Activated naive CD8-positive, alpha-beta T cell treated with anti-CD3 and anti-CD28 coated beads, Interleukin-2, amount 50 U/mL, for 24 hours (primary cell): ENCODE data around the gene CDIP1.
"Not testable (repeated sequence)": the region's sequence is repeated elsewhere in the genome, so short reads cannot be mapped to it uniquely, and the experiment has no call there.

ENCODE experiments used
- ATAC-seq: fragments of 150-1000 bp; cut with Tn5 transposase; one replicate; pipeline ENCODE4 v1.10.0; 2021
- DNase-seq: peaks from one replicate; pipeline ENCODE4 v3.0.0; 2021
- H3K27ac Mint-ChIP-seq: one replicate; pipeline ENCODE4 v1.8.0; 2021; ENCODE audit warnings: mild to moderate bottlenecking, mixed read lengths
- H3K27me3 Mint-ChIP-seq: one replicate; pipeline ENCODE4 v1.8.0; 2021; ENCODE audit warnings: mixed read lengths
- H3K36me3 Mint-ChIP-seq: one replicate; pipeline ENCODE4 v1.8.0; 2021; ENCODE audit warnings: low read depth, mixed read lengths
- H3K4me1 Mint-ChIP-seq: one replicate; pipeline ENCODE4 v1.8.0; 2021; ENCODE audit warnings: mixed read lengths
- H3K4me3 Mint-ChIP-seq: one replicate; pipeline ENCODE4 v1.8.0; 2021; ENCODE audit warnings: mild to moderate bottlenecking, moderate library complexity, mixed read lengths
- H3K9me3 Mint-ChIP-seq: one replicate; pipeline ENCODE4 v1.8.0; 2021; ENCODE audit warnings: mixed read lengths

Gene CDIP1

GRCh38 chr16:4538350-4539235, at the start of gene CDIP1:
Gene CDIP1 (minus strand): TSS chr16:4538773. CDS start chr16:4514130, 24,643 bp downstream.
- ATAC-seq (peak; percentile 73), DNase-seq (peak; percentile 98)
- Mint-ChIP-seq H3K27me3 (no peaks in the 10 kb centered on the region), H3K36me3 (peaks cover 21% of the 10 kb centered on the region), H3K4me3 (peak within 1 kb of the TSS; percentile 72), H3K27ac (peak within 1 kb of the TSS; percentile 90), H3K9me3 (peaks cover 7% of the 10 kb centered on the region), H3K4me1 (peaks cover 46% of the 10 kb centered on the region)

GRCh38 chr16:4586291-4586690, 47.7 kb upstream of the CDIP1 start:
- no peak for DNase-seq
- Mint-ChIP-seq H3K36me3 (no peaks in the 10 kb centered on the region), H3K4me1 (no peaks in the 10 kb centered on the region), H3K27me3 (peaks cover 10% of the 10 kb centered on the region), H3K27ac (no peak overlapping the region), H3K9me3 (no peaks in the 10 kb centered on the region), H3K4me3 (no peak overlapping the region)
- no peak for ATAC-seq

- peaks cover 10% of the 10 kb centered on the region for H3K27me3 Mint-ChIP-seq
- no peak overlapping the region for H3K27ac Mint-ChIP-seq
- no peaks in the 10 kb centered on the region for H3K4me1 Mint-ChIP-seq
- H3K4me3 Mint-ChIP-seq = no peak overlapping the region
- DNase-seq = no peak
- H3K9me3 Mint-ChIP-seq = no peaks in the 10 kb centered on the region
- H3K36me3 Mint-ChIP-seq = no peaks in the 10 kb centered on the region
- ATAC-seq = no peak
Measured at GRCh38 chr16:4583906-4584305, 45.3 kb upstream of the CDIP1 start.

GRCh38 chr16:4580250-4580649, 41.7 kb upstream of the CDIP1 start:
- no peaks in the 10 kb centered on the region for H3K27me3 Mint-ChIP-seq
- H3K4me1 Mint-ChIP-seq = no peaks in the 10 kb centered on the region
- H3K36me3 Mint-ChIP-seq = no peaks in the 10 kb centered on the region
- ATAC-seq (no peak), DNase-seq (no peak)
- no peak overlapping the region for H3K4me3 Mint-ChIP-seq
- H3K9me3 Mint-ChIP-seq = no peaks in the 10 kb centered on the region
- H3K27ac Mint-ChIP-seq = no peak overlapping the region

GRCh38 chr16:4578961-4579530, 40.5 kb upstream of the CDIP1 start:
- ATAC-seq = no peak
- Mint-ChIP-seq H3K36me3 (no peaks in the 10 kb centered on the region), H3K27me3 (no peaks in the 10 kb centered on the region), H3K27ac (no peak overlapping the region), H3K9me3 (no peaks in the 10 kb centered on the region), H3K4me3 (no peak overlapping the region), H3K4me1 (no peaks in the 10 kb centered on the region)
- no peak for DNase-seq

GRCh38 chr16:4576008-4576407, 37.4 kb upstream of the CDIP1 start:
- H3K36me3 Mint-ChIP-seq = no peaks in the 10 kb centered on the region
- no peak overlapping the region for H3K4me3 Mint-ChIP-seq
- no peaks in the 10 kb centered on the region for H3K4me1 Mint-ChIP-seq
- ATAC-seq = no peak
- H3K9me3 Mint-ChIP-seq = no peaks in the 10 kb centered on the region
- DNase-seq = no peak
- H3K27ac Mint-ChIP-seq = no peak overlapping the region
- H3K27me3 Mint-ChIP-seq = no peaks in the 10 kb centered on the region

- Mint-ChIP-seq H3K9me3 (no peaks in the 10 kb centered on the region), H3K4me1 (no peaks in the 10 kb centered on the region)
- ATAC-seq = peak; percentile 36
Measured at GRCh38 chr16:4574919-4575705, 36.5 kb upstream of the CDIP1 start.

GRCh38 chr16:4573926-4574325, 35.4 kb upstream of the CDIP1 start:
- H3K27ac Mint-ChIP-seq, H3K9me3 Mint-ChIP-seq, H3K4me3 Mint-ChIP-seq: not testable (repeated sequence)

More at GRCh38 chr16:4574919-4575705, 36.5 kb upstream of the CDIP1 start:
- H3K36me3 Mint-ChIP-seq = no peaks in the 10 kb centered on the region
- H3K4me3 Mint-ChIP-seq = no peak overlapping the region
- H3K27ac Mint-ChIP-seq = no peak overlapping the region
- no peak for DNase-seq
- no peaks in the 10 kb centered on the region for H3K27me3 Mint-ChIP-seq

GRCh38 chr16:4572715-4573114, 34.1 kb upstream of the CDIP1 start:
- Mint-ChIP-seq H3K9me3 (no peaks in the 10 kb centered on the region), H3K36me3 (no peaks in the 10 kb centered on the region), H3K4me3 (no peak overlapping the region), H3K4me1 (no peaks in the 10 kb centered on the region), H3K27ac (no peak overlapping the region), H3K27me3 (no peaks in the 10 kb centered on the region)
- ATAC-seq = no peak
- no peak for DNase-seq

More at GRCh38 chr16:4573926-4574325, 35.4 kb upstream of the CDIP1 start:
- not testable (repeated sequence) for H3K36me3 Mint-ChIP-seq, H3K27me3 Mint-ChIP-seq, DNase-seq, ATAC-seq, H3K4me1 Mint-ChIP-seq

- DNase-seq (no peak), ATAC-seq (no peak)
- Mint-ChIP-seq H3K4me1 (no peaks in the 10 kb centered on the region), H3K27me3 (no peaks in the 10 kb centered on the region), H3K27ac (no peak overlapping the region), H3K36me3 (no peaks in the 10 kb centered on the region), H3K9me3 (no peaks in the 10 kb centered on the region), H3K4me3 (no peak overlapping the region)
Measured at GRCh38 chr16:4570688-4571321, 32.2 kb upstream of the CDIP1 start.

GRCh38 chr16:4570086-4570485, 31.5 kb upstream of the CDIP1 start:
- H3K9me3 Mint-ChIP-seq = no peaks in the 10 kb centered on the region
- ATAC-seq = no peak

GRCh38 chr16:4566144-4566543, 27.6 kb upstream of the CDIP1 start:
- Mint-ChIP-seq H3K27ac (no peak overlapping the region), H3K9me3 (no peaks in the 10 kb centered on the region), H3K36me3 (no peaks in the 10 kb centered on the region), H3K4me3 (no peak overlapping the region), H3K4me1 (no peaks in the 10 kb centered on the region), H3K27me3 (no peaks in the 10 kb centered on the region)
- DNase-seq (no peak), ATAC-seq (no peak)

More at GRCh38 chr16:4570086-4570485, 31.5 kb upstream of the CDIP1 start:
- H3K27ac Mint-ChIP-seq = no peak overlapping the region
- H3K4me1 Mint-ChIP-seq = no peaks in the 10 kb centered on the region
- no peaks in the 10 kb centered on the region for H3K36me3 Mint-ChIP-seq
- no peaks in the 10 kb centered on the region for H3K27me3 Mint-ChIP-seq
- H3K4me3 Mint-ChIP-seq = no peak overlapping the region
- DNase-seq = no peak

- H3K9me3 Mint-ChIP-seq = no peaks in the 10 kb centered on the region
- no peaks in the 10 kb centered on the region for H3K4me1 Mint-ChIP-seq
- H3K27me3 Mint-ChIP-seq = no peaks in the 10 kb centered on the region
- DNase-seq = no peak
- no peaks in the 10 kb centered on the region for H3K36me3 Mint-ChIP-seq
- no peak for ATAC-seq
- no peak overlapping the region for H3K4me3 Mint-ChIP-seq
- no peak overlapping the region for H3K27ac Mint-ChIP-seq
Measured at GRCh38 chr16:4564661-4565267, 26.2 kb upstream of the CDIP1 start.

GRCh38 chr16:4561596-4561995, 23.0 kb upstream of the CDIP1 start:
- Mint-ChIP-seq H3K27me3 (peaks cover 2% of the 10 kb centered on the region), H3K9me3 (no peaks in the 10 kb centered on the region), H3K27ac (no peak overlapping the region), H3K36me3 (no peaks in the 10 kb centered on the region), H3K4me3 (no peak overlapping the region), H3K4me1 (no peaks in the 10 kb centered on the region)
- DNase-seq (no peak), ATAC-seq (no peak)
